Measurements from ENCODE around the gene ATP6V0B. TPM values are rescaled to one million over a fixed set of nuclear protein-coding genes. Genes with fewer than 3 reads are reported as not detected.

Gene ATP6V0B
- total and polyA plus RNA-seq, 9 of the 15 experiments (the other 6 are each of a cell fraction or from before 2014, with no cell fraction given): 137 to 328 (median 220) TPM

DNA sequence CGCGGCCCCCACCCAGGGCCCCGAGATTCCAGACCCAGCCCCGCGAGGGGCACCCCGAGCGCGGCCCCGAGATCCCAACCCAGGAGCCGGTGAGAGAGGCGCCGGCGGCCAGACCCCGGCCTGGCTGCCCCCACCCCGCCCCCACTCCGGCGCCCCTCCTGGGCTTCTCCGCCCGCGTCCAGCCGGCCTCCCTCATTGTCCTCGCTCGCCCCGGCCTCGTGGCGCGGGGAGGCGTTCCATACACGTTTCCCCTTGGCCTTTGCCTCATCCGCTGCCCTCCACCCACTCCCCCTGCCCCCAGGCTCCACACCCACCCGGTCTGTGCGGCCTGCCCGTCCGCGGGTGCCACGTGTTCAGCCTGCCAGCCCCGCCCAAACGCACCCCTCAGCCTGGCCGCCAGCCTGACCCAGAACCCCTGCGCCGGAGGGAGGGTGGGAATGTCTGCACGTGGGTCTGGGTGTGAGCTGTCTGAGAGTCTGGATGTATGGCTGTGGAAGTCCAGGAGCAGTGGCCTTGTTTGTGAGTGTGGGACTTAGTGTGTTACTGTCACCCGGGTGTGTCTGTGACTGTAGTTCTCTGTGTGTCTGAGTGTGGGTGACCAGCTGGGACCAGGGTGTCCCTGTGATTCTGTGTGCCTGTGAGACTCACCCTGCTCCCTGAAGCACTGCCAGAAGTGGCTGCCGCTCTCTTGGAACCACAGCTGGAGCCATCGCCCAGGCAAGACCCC is 4.9 kb downstream of the ATP6V0B start (continued):
- TF ChIP-seq, protein P1, sequence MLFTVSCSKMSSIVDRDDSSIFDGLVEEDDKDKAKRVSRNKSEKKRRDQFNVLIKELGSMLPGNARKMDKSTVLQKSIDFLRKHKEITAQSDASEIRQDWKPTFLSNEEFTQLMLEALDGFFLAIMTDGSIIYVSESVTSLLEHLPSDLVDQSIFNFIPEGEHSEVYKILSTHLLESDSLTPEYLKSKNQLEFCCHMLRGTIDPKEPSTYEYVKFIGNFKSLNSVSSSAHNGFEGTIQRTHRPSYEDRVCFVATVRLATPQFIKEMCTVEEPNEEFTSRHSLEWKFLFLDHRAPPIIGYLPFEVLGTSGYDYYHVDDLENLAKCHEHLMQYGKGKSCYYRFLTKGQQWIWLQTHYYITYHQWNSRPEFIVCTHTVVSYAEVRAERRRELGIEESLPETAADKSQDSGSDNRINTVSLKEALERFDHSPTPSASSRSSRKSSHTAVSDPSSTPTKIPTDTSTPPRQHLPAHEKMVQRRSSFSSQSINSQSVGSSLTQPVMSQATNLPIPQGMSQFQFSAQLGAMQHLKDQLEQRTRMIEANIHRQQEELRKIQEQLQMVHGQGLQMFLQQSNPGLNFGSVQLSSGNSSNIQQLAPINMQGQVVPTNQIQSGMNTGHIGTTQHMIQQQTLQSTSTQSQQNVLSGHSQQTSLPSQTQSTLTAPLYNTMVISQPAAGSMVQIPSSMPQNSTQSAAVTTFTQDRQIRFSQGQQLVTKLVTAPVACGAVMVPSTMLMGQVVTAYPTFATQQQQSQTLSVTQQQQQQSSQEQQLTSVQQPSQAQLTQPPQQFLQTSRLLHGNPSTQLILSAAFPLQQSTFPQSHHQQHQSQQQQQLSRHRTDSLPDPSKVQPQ (CRISPR knock-in tag; IDR thresholded peaks at IDR 0.05; ENCODE audit: borderline replicate concordance): no peak
- TF ChIP-seq, protein P2, sequence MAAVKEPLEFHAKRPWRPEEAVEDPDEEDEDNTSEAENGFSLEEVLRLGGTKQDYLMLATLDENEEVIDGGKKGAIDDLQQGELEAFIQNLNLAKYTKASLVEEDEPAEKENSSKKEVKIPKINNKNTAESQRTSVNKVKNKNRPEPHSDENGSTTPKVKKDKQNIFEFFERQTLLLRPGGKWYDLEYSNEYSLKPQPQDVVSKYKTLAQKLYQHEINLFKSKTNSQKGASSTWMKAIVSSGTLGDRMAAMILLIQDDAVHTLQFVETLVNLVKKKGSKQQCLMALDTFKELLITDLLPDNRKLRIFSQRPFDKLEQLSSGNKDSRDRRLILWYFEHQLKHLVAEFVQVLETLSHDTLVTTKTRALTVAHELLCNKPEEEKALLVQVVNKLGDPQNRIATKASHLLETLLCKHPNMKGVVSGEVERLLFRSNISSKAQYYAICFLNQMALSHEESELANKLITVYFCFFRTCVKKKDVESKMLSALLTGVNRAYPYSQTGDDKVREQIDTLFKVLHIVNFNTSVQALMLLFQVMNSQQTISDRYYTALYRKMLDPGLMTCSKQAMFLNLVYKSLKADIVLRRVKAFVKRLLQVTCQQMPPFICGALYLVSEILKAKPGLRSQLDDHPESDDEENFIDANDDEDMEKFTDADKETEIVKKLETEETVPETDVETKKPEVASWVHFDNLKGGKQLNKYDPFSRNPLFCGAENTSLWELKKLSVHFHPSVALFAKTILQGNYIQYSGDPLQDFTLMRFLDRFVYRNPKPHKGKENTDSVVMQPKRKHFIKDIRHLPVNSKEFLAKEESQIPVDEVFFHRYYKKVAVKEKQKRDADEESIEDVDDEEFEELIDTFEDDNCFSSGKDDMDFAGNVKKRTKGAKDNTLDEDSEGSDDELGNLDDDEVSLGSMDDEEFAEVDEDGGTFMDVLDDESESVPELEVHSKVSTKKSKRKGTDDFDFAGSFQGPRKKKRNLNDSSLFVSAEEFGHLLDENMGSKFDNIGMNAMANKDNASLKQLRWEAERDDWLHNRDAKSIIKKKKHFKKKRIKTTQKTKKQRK (IDR thresholded peaks at IDR 0.05; ENCODE audit: borderline replicate concordance, low read depth, low read length): no peak
- TF ChIP-seq JUN (IDR thresholded peaks at IDR 0.05; ENCODE audit: borderline replicate concordance, low read depth, low read length) (peak; percentile 19; the same call in 1 of the 2 replicates), JUN (CRISPR knock-in tag; IDR thresholded peaks at IDR 0.05; ENCODE audit: borderline replicate concordance) (no peak), CBFA2T3 (IDR thresholded peaks at IDR 0.05) (no peak), PTRF (tag; IDR thresholded peaks at IDR 0.05) (no peak), POLR3A (IDR thresholded peaks at IDR 0.05; ENCODE audit: borderline replicate concordance, extremely low read depth, insufficient read depth, insufficient read length) (no peak), SMAD2 (IDR thresholded peaks at IDR 0.05; ENCODE audit: low read depth, low read length) (no peak), MECOM (CRISPR knock-in tag; IDR thresholded peaks at IDR 0.05) (no peak), ADNP (tag; IDR thresholded peaks at IDR 0.05) (no peak)
- TF ChIP-seq, protein P3, sequence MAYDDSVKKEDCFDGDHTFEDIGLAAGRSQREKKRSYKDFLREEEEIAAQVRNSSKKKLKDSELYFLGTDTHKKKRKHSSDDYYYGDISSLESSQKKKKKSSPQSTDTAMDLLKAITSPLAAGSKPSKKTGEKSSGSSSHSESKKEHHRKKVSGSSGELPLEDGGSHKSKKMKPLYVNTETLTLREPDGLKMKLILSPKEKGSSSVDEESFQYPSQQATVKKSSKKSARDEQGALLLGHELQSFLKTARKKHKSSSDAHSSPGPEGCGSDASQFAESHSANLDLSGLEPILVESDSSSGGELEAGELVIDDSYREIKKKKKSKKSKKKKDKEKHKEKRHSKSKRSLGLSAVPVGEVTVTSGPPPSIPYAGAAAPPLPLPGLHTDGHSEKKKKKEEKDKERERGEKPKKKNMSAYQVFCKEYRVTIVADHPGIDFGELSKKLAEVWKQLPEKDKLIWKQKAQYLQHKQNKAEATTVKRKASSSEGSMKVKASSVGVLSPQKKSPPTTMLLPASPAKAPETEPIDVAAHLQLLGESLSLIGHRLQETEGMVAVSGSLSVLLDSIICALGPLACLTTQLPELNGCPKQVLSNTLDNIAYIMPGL (CRISPR knock-in tag; IDR thresholded peaks at IDR 0.05): no peak
- TF ChIP-seq, protein P4, sequence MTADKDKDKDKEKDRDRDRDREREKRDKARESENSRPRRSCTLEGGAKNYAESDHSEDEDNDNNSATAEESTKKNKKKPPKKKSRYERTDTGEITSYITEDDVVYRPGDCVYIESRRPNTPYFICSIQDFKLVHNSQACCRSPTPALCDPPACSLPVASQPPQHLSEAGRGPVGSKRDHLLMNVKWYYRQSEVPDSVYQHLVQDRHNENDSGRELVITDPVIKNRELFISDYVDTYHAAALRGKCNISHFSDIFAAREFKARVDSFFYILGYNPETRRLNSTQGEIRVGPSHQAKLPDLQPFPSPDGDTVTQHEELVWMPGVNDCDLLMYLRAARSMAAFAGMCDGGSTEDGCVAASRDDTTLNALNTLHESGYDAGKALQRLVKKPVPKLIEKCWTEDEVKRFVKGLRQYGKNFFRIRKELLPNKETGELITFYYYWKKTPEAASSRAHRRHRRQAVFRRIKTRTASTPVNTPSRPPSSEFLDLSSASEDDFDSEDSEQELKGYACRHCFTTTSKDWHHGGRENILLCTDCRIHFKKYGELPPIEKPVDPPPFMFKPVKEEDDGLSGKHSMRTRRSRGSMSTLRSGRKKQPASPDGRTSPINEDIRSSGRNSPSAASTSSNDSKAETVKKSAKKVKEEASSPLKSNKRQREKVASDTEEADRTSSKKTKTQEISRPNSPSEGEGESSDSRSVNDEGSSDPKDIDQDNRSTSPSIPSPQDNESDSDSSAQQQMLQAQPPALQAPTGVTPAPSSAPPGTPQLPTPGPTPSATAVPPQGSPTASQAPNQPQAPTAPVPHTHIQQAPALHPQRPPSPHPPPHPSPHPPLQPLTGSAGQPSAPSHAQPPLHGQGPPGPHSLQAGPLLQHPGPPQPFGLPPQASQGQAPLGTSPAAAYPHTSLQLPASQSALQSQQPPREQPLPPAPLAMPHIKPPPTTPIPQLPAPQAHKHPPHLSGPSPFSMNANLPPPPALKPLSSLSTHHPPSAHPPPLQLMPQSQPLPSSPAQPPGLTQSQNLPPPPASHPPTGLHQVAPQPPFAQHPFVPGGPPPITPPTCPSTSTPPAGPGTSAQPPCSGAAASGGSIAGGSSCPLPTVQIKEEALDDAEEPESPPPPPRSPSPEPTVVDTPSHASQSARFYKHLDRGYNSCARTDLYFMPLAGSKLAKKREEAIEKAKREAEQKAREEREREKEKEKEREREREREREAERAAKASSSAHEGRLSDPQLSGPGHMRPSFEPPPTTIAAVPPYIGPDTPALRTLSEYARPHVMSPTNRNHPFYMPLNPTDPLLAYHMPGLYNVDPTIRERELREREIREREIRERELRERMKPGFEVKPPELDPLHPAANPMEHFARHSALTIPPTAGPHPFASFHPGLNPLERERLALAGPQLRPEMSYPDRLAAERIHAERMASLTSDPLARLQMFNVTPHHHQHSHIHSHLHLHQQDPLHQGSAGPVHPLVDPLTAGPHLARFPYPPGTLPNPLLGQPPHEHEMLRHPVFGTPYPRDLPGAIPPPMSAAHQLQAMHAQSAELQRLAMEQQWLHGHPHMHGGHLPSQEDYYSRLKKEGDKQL (CRISPR knock-in tag; IDR thresholded peaks at IDR 0.05; ENCODE audit: borderline replicate concordance): no peak

Measured in K562 (cell line).